GM12872 (cell line): ENCODE measurements around the gene KCNIP4.

Source experiments
- CTCF ChIP-seq: IDR thresholded peaks from 3 replicates; pipeline ENCODE4 v1.5.1; 2011; ENCODE audit warnings: low read depth, mild to moderate bottlenecking, low read length, moderate library complexity; ENCODE audit not compliant: insufficient read depth

The KCNIP4 gene

DNA sequence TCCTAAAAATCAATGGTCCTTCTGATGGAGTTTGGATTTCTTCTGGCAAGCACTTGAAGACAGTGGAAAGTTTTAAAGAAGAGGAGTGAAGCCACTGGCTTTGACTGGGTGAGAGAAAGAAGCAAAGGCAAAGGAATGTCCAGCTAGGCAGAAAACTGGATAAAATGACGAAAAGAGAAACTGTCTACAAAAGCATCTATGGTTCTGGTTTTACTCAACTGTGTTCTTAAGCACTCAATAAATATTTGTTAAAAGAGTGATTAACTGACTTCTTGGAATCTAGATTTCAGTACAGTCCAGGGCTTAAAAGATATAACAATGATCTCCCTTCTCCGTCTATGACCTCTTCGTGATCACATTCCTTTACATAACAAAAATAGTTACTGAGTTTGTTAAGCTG, 1195.9 kb downstream of the KCNIP4 start:
- no peak for TF ChIP-seq CTCF

DNA sequence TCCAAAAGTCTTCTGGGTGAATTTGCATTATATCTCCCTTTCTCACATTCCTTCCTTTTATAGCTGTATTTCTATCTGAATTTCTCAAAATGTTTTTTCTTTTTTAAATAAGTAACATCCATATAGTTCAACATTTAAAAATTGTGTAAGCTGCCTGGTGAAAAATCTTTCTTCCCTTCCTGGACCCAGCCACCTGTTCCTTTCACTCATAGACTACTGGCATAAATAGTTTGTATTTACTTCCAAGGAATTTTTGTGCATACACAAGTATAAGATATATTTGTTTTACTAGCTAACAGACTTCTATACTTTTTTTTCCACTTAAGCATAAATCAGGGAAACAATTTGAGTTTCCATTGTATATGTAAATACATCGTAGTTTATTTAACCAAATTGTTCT, 1212.6 kb downstream of the KCNIP4 start:
- no peak for TF ChIP-seq CTCF

DNA sequence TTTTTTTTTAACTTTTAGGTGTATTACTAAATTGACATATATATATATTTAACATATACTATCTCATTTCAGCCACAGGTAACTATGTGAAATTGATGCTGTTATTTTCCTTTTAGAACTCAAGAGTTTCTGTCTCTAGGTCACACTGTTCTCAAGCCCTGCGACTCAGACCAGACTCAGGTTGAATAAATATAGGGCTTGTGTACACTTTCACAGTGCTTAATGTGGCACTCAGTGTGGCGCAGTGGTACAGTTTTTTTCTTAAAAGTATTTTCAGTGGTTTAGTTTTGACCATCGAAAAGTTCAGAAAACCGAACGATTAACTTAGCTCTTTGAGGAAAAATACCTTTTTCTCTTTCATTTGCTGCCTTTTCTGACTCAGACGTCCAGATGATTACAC, 1223.7 kb downstream of the KCNIP4 start:
- TF ChIP-seq CTCF, result no peak

DNA sequence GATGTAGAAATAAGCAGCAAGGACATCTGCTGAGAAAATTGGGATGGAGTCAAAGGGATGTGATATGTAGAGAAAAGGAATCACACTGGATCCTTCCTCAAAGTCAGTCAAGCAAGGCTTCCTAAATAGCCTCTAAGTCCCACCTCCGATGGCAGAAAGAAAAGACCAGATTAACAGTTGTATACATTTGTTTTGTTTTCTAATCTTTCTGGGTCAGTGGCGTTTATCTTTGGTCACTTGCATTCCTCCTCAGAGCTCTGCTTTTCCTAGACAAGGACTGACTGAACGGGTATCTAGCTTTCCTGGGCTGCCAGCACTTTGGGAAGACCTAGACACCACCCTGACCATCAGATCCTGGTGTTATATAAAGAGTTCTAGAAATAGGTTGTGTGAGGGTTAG, 1225.1 kb downstream of the KCNIP4 start:
- TF ChIP-seq CTCF, result no peak

DNA sequence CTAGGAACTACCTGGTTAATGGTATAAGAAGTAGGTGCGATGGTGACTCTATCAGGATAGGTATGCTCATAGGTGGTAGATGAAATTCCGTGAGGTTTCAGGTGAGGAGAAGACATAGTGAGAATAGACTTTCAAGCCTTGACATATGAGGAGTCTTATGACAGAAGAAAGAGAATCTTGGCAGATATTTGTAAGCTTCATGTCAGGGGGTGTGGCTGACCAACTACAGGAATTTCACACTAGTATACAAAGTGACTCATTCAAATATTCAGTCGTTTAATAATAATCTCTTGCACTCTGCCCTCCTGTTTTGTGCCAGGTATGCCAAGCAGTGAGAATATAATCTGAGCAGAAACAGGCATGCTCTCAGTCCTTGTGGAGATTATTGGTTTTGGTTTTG, 1225.6 kb downstream of the KCNIP4 start:
- TF ChIP-seq CTCF, result no peak

GRCh38 chr4:20711335-20711734, 1237.2 kb downstream of the KCNIP4 start:
- no peak for TF ChIP-seq CTCF

GRCh38 chr4:20700007-20700761, 1248.4 kb downstream of the KCNIP4 start, which contains the start of gene PACRGL:
PACRGL (plus strand) TSS chr4:20700458; CDS start chr4:20704482, 4,024 bp downstream.
- TF ChIP-seq CTCF, result no peak

- TF ChIP-seq CTCF, result no peak
Measured at GRCh38 chr4:20698820-20699219, 1249.8 kb downstream of the KCNIP4 start.
